ENCODE results near the gene CYSTM1.

DNA sequence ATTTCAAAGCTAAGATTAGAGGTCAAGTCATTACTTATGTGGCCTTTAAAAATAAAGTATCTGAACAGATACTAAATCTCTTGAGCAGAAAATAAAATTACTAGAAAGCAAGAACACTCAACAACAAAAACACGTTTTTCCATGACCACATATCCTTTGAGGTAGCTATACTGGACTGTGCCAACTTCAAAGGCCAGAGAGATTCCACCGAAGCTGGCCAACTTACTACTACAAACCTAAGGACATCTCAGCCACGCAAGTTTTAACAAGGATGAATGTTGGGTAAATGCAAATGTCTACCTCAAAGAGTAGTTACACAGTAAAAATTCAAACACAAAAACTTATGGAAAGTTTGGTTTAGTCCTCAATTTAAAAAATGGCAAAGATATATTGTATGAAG lies 109.0 kb downstream of the CYSTM1 start:
- TF ChIP-seq, protein P1, sequence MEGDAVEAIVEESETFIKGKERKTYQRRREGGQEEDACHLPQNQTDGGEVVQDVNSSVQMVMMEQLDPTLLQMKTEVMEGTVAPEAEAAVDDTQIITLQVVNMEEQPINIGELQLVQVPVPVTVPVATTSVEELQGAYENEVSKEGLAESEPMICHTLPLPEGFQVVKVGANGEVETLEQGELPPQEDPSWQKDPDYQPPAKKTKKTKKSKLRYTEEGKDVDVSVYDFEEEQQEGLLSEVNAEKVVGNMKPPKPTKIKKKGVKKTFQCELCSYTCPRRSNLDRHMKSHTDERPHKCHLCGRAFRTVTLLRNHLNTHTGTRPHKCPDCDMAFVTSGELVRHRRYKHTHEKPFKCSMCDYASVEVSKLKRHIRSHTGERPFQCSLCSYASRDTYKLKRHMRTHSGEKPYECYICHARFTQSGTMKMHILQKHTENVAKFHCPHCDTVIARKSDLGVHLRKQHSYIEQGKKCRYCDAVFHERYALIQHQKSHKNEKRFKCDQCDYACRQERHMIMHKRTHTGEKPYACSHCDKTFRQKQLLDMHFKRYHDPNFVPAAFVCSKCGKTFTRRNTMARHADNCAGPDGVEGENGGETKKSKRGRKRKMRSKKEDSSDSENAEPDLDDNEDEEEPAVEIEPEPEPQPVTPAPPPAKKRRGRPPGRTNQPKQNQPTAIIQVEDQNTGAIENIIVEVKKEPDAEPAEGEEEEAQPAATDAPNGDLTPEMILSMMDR (IDR thresholded peaks at IDR 0.05; ENCODE audit: poor library complexity, severe bottlenecking): no peak
- TF ChIP-seq EZH2 (IDR thresholded peaks at IDR 0.05; ENCODE audit: borderline replicate concordance, insufficient read depth, low read length, poor library complexity, severe bottlenecking) (no peak), EP300 (conservative IDR thresholded peaks at IDR 0.05; ENCODE audit: poor library complexity, severe bottlenecking) (no peak), POLR2AphosphoS5 (IDR thresholded peaks at IDR 0.05) (no peak), RAD21 (conservative IDR thresholded peaks at IDR 0.05) (no peak), MXI1 (conservative IDR thresholded peaks at IDR 0.05; ENCODE audit: poor library complexity, severe bottlenecking) (no peak)

Data from neural cell (in vitro differentiated cells).